Measurements from ENCODE around the gene SIK3. TPM values are rescaled to one million over a fixed set of nuclear protein-coding genes. Genes with fewer than 3 reads are reported as not detected.

Gene SIK3
- total and polyA plus RNA-seq, 11 donors = 11.8 to 67.4 (median 38.1) TPM

DNA sequence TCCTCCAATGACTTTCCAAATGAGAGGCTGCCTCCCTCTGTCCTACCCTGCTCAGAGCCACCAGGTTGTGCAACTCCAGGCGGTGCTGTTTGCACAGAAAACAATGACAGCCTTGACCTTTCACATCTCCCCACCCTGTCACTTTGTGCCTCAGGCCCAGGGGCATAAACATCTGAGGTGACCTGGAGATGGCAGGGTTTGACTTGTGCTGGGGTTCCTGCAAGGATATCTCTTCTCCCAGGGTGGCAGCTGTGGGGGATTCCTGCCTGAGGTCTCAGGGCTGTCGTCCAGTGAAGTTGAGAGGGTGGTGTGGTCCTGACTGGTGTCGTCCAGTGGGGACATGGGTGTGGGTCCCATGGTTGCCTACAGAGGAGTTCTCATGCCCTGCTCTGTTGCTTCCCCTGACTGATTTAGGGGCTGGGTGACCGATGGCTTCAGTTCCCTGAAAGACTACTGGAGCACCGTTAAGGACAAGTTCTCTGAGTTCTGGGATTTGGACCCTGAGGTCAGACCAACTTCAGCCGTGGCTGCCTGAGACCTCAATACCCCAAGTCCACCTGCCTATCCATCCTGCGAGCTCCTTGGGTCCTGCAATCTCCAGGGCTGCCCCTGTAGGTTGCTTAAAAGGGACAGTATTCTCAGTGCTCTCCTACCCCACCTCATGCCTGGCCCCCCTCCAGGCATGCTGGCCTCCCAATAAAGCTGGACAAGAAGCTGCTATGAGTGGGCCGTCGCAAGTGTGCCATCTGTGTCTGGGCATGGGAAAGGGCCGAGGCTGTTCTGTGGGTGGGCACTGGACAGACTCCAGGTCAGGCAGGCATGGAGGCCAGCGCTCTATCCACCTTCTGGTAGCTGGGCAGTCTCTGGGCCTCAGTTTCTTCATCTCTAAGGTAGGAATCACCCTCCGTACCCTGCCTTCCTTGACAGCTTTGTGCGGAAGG lies 265.6 kb downstream of the SIK3 start:
- no peaks in the 10 kb centered on the region for H3K27me3 ChIP-seq
- no peak overlapping the region for H3K4me3 ChIP-seq
- no peak overlapping the region for H3K27ac ChIP-seq
- 79 to 89% (median 83%) methylated on average over 10 to 13 of the region's 13 CpGs for WGBS, 4 donors
- peaks cover 0 to 36% (median 24%) of the 10 kb centered on the region in 12 donors for H3K4me1 ChIP-seq
- no peak for TF ChIP-seq POLR2A (IDR thresholded peaks at IDR 0.05)
- TF ChIP-seq, protein P1, sequence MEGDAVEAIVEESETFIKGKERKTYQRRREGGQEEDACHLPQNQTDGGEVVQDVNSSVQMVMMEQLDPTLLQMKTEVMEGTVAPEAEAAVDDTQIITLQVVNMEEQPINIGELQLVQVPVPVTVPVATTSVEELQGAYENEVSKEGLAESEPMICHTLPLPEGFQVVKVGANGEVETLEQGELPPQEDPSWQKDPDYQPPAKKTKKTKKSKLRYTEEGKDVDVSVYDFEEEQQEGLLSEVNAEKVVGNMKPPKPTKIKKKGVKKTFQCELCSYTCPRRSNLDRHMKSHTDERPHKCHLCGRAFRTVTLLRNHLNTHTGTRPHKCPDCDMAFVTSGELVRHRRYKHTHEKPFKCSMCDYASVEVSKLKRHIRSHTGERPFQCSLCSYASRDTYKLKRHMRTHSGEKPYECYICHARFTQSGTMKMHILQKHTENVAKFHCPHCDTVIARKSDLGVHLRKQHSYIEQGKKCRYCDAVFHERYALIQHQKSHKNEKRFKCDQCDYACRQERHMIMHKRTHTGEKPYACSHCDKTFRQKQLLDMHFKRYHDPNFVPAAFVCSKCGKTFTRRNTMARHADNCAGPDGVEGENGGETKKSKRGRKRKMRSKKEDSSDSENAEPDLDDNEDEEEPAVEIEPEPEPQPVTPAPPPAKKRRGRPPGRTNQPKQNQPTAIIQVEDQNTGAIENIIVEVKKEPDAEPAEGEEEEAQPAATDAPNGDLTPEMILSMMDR (IDR thresholded peaks at IDR 0.05) = no peak
- no peak for DNase-seq
- no peaks in the 10 kb centered on the region for H3K9me3 ChIP-seq
- ATAC-seq = no peak
- no peaks in the 10 kb centered on the region for H3K36me3 ChIP-seq
- intact Hi-C loops (cut with DNase I) = loop anchor here in 2 of 10 donors (5.0 kb wide), 1 partner anchor 40 kb away; the partner anchor contains the start of gene APOA5 (in 2 of the 2)

DNA sequence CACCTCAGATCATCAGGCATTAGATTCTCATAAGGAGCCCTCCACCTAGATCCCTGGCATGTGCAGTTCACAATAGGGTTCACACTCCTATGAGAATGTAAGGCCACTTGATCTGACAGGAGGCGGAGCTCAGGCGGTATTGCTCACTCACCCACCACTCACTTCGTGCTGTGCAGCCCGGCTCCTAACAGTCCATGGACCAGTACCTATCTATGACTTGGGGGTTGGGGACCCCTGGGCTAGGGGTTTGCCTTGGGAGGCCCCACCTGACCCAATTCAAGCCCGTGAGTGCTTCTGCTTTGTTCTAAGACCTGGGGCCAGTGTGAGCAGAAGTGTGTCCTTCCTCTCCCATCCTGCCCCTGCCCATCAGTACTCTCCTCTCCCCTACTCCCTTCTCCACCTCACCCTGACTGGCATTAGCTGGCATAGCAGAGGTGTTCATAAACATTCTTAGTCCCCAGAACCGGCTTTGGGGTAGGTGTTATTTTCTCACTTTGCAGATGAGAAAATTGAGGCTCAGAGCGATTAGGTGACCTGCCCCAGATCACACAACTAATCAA lies 266.4 kb downstream of the SIK3 start:
- TF ChIP-seq, protein P1 (IDR thresholded peaks at IDR 0.05) = no peak
- TF ChIP-seq POLR2A (IDR thresholded peaks at IDR 0.05) = no peak
- Histone ChIP-seq H3K9me3 (no peaks in the 10 kb centered on the region), H3K4me1 (peaks cover 0 to 28% (median 22%) of the 10 kb centered on the region in 12 donors), H3K27me3 (no peaks in the 10 kb centered on the region), H3K27ac (no peak overlapping the region), H3K4me3 (no peak overlapping the region), H3K36me3 (no peaks in the 10 kb centered on the region)
- no peak for ATAC-seq
- WGBS, 4 donors = 92 to 98% (median 97%) methylated on average over 6 to 7 of the region's 7 CpGs
- DNase-seq = no peak
- intact Hi-C loops (cut with DNase I) = loop anchor here in 2 of 10 donors (5.0 kb wide), 1 partner anchor 40 kb away; the partner anchor contains the start of gene APOA5 (in 2 of the 2)

DNA sequence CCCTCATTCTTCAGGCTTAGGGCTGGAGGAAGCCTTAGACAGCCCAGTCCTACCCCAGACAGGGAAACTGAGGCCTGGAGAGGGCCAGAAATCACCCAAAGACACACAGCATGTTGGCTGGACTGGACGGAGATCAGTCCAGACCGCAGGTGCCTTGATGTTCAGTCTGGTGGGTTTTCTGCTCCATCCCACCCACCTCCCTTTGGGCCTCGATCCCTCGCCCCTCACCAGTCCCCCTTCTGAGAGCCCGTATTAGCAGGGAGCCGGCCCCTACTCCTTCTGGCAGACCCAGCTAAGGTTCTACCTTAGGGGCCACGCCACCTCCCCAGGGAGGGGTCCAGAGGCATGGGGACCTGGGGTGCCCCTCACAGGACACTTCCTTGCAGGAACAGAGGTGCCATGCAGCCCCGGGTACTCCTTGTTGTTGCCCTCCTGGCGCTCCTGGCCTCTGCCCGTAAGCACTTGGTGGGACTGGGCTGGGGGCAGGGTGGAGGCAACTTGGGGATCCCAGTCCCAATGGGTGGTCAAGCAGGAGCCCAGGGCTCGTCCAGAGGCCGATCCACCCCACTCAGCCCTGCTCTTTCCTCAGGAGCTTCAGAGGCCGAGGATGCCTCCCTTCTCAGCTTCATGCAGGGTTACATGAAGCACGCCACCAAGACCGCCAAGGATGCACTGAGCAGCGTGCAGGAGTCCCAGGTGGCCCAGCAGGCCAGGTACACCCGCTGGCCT lies 267.9 kb downstream of the SIK3 start:
- ATAC-seq (no peak), DNase-seq (no peak)
- intact Hi-C loops (cut with DNase I) = loop anchor here in 2 of 10 donors (5.0 kb wide), 1 partner anchor 38 kb away; the partner anchor contains the start of gene APOA5 (in 2 of the 2)
- 95 to 98% (median 97%) methylated on average over 12 to 17 of the region's 17 CpGs for WGBS, 4 donors
- Histone ChIP-seq H3K4me1 (peaks cover 0 to 13% (median 7%) of the 10 kb centered on the region in 12 donors), H3K27me3 (no peaks in the 10 kb centered on the region), H3K27ac (no peak overlapping the region), H3K36me3 (no peaks in the 10 kb centered on the region), H3K4me3 (no peak overlapping the region), H3K9me3 (no peaks in the 10 kb centered on the region)
- TF ChIP-seq, protein P1 (IDR thresholded peaks at IDR 0.05) = no peak
- no peak for TF ChIP-seq POLR2A (IDR thresholded peaks at IDR 0.05)

All from heart left ventricle (tissue), 16 donors.